DOHH2 (cell line): ENCODE data around the gene NAT14.

ENCODE experiments used
- EZH2phosphoT487 ChIP-seq: fragments of 200-600 bp; sonication (generic); IDR thresholded peaks from 2 replicates; pipeline ENCODE4 v1.6.1; 2017; ENCODE audit warnings: borderline replicate concordance, mild to moderate bottlenecking, antibody characterized with exemption, low read length, moderate library complexity, mixed read lengths
- TF ChIP-seq, protein P1 (sequence below): fragments of 200-600 bp; sonication (generic); IDR thresholded peaks from one replicate; pipeline ENCODE4 v1.5.1; 2014; ENCODE audit warnings: antibody characterized with exemption, mild to moderate bottlenecking, low read depth, low read length; ENCODE audit not compliant: poor library complexity, severe bottlenecking

DNA sequence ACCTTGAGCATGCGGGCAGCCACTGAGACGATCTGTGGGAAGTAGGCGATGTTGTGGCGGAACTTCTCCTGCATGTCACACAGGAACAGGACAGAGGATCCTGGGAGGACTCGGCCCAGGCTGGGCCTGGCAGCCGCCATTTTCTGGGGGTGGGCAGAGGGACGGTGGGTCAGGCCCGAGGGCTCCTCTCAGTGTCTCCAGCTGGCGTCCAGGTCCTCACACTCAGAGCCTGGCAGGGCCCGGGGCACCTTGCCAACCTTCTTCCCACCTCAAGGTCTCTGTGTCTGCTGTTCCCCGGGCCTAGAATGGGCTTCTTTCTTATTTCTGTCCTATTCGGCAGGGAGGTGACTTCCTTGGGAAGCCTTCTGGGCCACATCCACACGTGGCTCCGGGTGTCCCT is 28.6 kb upstream of the NAT14 start:
- TF ChIP-seq, protein P1, sequence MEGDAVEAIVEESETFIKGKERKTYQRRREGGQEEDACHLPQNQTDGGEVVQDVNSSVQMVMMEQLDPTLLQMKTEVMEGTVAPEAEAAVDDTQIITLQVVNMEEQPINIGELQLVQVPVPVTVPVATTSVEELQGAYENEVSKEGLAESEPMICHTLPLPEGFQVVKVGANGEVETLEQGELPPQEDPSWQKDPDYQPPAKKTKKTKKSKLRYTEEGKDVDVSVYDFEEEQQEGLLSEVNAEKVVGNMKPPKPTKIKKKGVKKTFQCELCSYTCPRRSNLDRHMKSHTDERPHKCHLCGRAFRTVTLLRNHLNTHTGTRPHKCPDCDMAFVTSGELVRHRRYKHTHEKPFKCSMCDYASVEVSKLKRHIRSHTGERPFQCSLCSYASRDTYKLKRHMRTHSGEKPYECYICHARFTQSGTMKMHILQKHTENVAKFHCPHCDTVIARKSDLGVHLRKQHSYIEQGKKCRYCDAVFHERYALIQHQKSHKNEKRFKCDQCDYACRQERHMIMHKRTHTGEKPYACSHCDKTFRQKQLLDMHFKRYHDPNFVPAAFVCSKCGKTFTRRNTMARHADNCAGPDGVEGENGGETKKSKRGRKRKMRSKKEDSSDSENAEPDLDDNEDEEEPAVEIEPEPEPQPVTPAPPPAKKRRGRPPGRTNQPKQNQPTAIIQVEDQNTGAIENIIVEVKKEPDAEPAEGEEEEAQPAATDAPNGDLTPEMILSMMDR = no peak
- TF ChIP-seq EZH2phosphoT487 = no peak
